GM21528 (cell line): ENCODE results near the gene NINJ2.

Experiments
- ATAC-seq: cut with Tn5 transposase; IDR thresholded peaks from one replicate; pipeline ENCODE4 v1.9.1; 2021; ENCODE audit warnings: mild to moderate bottlenecking, moderate library complexity; ENCODE audit not compliant: unreplicated experiment, low FRiP score

NINJ2 gene

DNA sequence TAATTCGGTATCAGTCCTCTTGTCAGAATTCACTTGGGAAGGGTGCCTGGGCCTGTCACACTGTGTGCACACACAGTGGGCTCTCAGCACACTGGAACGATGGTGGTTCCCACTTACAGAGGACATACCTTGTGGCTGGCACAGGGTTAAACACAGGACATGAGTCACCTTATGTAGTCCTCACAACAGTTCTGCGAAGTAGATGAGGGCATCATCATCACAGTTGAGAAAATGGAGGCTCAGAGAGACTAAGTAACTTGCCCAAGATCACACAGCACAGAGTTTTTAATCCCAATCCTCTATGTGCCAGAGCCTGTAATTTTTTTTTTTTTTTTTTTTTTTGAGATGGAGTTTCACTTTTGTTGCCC is 90.7 kb downstream of the NINJ2 start:
- ATAC-seq: no peak

DNA sequence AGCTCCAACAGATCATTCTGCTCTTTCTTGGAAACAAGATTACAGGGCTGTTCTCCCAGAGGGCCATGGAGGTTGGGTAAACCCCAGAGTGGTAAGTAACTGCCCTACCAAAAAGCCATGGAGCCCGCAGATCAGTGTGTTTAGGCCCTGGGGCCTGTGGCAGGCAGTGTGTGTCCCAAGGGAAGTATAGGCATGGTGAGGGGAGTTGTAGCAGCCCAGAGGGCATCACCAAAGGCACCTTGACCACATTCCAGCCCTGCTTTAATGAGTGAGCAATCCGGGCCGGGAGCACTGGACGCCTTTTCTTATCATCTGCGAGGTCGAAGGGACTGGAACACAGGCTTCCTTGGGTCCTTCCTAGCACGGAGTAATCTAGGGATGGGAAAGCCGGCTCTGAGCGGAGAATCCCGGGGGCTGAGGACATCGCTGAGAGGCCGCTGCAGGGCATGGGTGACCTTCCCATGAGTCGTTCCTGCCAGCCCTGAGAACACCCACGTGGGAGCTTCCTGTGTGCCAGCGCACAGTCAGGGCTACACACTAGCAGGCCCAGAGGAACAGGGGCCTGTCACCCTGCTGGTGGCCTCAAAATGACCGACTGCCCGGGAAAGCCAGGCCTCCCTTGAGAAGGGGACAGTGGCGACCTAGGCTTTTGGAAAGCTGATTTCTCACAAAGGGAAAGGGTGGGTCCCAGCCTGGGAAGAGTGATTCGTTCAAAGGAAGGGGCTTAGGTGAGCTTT is 91.3 kb downstream of the NINJ2 start:
- no peak for ATAC-seq

DNA sequence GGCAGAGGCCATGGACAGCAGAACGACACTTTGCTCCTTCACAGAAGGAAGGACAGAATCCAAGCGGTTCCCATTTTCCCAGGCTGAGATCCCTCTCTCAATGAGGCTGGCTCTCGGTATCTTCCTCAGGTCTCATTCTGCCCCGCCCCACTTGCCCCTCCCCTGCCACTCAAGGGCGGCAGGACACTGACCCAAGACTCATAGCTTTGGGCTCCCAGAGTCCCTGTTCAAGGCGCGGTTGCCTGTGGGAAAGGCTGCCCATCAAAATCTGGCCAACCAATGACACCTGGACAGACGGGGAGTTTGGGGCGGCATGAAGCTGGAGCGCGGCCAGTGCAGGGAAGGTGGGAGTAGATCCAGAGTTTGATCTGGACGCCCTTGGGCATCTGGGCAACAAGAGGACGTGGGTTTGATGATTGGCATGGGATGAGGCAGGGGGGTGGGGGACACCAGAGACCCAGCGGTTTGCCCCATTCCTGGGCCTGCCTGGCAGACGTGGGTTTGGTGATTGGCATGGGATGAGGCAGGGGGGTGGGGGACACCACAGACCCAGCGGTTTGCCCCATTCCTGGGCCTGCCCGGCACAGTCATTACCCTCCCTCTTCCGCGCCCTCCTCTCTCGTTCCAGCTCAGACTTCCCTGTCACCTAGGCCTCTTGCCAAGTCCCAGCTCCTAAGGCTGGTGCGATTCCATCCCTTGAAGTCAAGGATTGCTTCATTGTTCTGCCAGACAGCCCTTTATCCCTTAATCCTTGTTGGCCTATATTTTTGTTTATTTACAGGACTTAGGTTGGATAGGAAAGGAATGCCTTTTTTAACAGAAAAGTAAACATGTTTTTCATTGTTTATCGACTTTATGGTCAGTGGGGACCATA is 92.1 kb downstream of the NINJ2 start:
- no peak for ATAC-seq

DNA sequence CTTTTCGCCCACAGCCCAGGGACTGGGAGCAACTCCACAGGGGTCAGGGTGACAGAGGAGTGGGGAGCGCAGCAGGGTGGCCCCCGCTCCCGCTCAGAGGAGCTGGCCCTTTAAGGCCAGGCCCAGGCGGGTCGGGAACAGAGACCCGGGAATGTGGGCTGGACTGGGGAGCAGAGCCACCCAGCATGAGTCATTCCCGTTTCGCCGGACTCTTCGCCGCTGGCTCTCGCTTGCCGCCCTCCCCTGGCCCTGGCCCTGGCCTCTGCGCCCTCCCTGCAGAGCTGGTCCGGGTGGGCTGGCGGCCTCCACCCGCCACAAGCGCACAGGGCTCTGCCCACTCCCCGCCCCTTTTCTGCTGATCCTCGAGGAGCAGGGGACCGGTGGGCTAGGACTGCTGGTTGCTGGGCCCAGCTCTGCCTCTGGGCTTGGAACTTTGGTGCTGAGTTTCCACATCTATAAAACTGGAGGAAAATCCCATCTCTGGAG is 92.8 kb downstream of the NINJ2 start:
- no peak for ATAC-seq

DNA sequence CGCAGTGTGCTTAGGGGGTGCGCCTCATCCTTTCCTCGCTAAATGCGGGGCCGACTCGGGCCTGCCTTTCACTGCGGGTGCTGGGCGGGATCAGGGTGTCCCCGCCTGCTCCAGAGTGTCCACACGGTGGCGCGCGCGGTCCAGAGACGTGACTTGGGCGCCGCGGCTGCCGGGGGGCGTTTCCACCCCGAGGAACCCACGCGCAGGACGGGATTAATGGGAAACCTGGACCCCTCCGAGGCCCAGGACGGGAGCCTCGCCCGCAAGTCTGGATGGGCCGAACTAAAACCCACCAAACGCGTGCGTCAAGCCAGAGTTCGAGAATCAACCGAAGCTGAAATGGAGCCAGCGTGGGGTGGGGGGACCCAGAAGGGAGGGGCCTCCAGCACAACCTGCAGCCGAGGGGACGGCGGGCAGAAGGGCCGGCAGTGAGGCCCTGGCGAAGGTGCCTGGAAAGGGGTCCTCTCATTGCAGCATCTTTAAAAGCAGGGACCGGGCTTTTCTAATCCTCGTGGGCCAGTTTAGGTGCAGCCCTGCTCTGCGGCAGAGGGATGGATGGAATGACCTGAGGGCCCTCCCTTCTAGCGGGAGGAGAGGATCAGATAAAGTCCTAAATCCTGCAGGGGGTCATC is 93.3 kb downstream of the NINJ2 start:
- ATAC-seq: no peak

DNA sequence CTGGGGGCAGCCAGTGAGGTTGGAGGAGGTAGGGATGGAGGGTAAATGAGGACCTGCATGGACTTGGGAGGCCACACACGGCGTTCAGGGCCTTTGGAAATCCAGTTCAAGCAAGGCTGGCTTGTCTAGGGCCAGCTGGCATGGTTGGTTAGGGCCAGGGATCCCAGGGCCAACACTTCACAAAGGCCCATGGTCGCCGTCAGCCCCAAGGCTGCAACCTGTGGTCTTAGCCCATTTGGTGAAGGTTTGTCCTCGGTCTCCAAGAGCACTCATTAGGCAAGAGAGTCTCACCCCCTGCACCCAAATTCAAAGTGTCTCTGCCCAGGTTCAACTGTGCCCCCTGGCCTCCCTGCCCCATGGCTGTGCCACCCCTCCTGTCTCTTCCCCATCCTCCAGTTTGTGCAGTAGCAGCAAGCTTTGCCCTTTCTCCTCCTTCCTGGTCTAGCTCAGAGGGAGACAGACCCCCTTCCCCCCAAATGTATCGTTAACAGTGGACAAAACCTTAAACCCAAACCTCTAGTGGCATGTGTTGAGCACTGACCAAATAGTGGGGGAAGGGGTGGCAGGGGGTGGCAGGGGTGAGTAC is 94.1 kb downstream of the NINJ2 start:
- no peak for ATAC-seq

DNA sequence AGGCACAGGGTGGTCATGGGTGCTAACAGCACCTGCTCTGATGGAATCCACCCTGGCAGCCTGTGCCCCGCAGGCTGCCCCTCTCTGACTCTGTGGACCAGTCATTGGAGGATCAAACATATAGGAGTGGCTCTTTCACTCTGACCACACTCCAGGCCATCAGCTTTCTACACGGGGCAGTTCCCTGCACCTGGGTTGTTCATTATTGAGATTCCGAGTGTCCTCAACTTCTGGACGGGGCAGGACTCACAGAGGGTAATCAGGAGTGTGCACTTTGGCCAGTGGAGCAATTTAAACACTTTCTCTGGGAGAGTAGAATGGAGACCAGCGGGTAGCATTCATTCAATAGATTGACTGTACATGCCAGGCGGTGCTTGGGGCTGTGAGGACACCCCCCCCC is 94.8 kb downstream of the NINJ2 start:
- ATAC-seq: no peak

DNA sequence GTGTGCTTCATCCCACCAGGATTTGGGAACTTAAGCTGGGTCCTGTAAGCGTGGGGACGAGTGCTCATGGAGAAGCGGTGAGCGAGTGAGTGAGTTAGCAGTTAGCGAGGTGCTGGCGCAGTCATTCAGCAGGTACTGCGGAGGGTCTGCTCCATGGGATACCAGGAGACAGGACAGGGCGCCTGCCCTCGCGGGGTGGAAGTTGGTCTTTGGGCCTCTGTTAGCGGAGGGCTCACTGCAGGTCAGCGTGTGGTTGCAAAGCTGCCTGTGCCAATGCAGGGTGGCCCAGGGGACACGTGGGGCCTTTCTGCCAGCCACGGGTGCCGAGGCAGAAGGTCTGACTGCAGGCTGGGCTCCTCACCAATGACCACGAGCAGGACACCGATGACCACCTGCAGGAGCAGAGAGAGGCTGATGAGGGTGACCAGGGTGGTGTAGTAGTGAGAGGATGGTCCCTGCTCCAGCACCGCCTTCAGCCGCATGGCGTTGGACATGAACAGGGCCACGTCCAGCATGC is 97.6 kb downstream of the NINJ2 start:
- no peak for ATAC-seq

DNA sequence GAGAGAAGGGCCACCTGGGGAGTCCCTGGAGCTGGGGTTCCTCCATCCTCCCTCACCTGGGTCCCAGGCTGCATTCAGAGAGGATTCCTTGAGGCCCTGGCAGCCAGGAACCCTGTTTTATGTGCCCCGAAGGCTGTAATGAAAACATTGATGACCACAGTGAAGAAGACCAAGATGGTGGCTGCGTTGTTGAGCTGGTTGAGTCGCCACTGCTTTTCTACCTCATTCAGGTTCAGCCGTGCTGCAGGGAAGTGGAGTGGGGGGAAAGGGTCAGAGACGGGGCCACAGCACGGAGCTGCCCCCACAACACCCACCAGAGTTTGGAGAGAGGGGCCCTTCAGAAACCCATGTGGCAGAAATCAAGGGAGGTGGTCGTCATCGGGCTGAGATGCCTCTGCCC is 98.1 kb downstream of the NINJ2 start:
- ATAC-seq: no peak

DNA sequence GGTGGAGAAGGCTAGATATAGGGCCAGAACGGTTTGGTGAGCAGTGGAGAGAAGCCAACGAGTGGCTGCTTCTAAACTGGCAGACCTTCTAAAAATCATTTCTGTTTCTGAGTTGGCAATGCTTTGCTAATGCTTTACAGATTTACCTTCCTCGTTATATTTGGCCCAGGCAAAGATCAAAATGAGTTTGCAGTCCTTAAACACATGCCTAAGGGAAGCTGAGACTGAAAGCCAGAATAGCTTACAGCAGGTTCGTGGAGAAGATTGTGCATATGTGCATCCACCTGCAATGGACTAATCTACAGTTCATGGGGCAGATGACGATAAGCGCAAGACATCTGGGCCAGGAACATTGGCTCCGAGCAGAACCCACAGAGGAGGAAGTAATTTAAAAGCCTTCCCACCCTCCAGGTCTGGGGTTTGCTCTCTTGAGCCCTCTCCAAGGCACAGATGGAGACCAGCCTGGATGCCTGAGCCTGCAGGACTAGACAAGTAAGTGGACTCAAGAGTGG is 99.4 kb downstream of the NINJ2 start:
- no peak for ATAC-seq

DNA sequence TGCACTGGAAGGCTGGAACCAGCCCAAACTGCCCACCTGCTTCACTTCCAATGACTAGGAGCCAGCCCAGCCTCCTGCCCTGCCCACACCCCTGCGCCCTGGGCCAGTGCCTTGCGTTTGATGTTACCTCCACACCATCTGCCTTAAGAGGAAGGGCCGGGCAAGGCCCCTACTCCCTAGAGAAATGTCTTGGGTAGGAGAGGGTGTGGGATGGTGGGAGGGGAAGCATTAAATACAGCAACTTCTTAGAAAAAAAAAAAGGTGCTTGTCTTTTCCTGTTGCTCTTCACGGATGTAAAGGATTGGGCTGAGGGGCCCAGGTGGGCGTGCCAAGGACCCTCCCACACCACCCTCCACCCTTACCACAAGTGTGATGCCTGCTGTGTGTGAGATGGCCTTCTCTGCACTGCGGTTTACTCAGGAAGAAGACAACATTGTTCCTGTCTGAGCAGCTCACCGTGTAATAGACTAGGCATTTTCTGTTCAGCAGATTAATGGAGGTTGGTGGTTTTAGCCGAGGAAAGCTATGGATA is 99.9 kb downstream of the NINJ2 start:
- ATAC-seq: no peak

DNA sequence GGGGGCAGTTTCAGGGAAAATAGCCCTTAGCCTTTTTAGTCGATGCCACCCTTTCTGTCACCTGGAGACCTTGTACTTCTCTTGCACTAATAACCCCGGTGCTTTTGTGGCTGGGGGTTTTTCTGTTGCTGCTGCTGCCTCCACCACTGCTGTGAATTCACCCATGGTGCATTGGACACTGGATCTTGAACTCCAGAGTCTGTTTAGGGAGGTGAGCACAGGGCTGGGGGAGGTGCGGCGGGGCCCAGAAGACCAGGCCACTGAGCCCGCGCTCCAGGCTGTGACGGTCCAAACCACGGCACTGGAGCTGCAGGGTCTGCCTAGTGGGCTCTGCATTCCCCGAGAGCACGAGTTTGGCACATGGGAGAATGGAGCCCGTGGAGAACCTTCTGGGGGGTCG is 100.6 kb downstream of the NINJ2 start:
- no peak for ATAC-seq

DNA sequence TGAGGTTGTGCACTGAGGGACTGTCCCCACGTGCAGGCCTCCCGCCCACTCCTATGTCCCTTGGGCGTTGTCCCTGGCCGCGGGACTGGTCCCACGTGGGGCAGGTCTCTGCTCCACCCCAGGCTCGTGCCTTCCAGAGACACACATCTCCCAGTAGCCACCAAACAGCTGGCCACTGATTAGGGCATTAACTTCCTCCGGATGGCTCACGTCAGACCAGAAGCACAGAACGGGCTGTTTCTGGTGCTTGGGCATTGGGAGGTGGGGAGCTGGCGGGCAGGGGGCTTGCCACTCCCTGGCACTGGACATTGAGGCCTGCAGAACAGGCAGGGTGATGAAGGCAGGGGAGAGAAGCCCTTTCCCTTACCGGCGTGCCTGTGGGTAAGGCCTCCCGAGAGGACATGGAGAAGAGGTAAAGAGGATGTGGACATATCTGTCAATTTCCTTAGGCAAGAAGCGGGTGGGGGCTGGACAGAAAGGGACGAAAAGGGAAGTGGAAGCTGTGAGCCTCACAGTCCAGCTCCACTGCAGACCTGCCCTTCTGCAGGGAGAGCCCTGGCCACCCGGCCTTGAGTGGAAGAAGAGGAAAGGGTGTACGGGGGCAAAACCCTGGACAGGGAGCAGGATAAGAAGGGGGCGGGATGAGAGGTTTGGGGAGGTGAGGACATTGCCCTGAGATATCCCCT is 101.2 kb downstream of the NINJ2 start:
- no peak for ATAC-seq

DNA sequence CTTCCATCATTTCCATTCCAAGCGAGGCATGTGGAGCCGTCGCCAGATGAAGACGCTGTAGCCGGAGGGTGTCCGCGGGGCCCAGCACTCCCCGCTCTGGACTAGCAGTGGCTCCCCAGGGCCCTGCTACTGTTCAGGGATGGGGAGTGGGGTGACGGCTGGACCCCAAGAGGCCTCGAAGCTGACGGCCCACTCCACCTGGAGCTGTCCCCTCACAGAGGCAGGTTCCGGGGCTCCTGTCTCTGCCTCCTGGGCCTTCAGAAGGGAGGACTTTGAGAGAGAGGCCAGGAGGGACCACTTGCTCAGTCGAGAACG is 101.9 kb downstream of the NINJ2 start:
- no peak for ATAC-seq

DNA sequence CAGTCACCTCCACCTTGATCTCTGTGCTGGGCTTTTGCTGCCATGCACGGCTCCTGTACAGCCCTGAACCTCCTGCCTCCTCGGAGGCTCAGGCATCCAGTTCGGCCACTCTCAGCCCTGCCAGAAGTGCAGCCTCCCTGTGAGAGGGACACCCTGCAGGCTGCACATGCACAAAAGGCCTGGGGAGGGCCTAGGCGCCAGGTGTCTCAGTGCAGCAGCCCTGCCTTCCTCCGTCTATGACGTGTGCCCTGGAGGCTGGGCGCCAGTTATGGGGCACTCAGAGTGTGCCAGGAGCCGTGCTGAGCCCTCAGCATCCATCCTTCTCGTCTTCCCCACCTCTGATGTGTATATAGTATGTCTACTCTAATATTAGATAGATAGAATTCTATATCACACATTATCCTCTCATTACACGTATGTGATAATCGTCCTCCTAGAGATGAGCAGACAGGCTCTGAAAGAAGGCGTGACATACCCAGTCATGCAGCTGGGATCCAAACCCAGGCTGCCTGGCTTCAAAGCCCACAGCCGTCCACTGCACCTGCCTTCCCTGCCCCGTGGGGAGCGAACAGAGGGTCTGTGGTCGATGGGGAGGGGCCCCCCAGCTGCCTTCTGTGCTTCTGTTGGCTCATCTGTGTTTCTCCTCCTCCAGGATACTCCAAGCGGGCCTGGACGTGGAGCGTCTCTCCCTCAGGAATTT is 102.4 kb downstream of the NINJ2 start:
- ATAC-seq: no peak

DNA sequence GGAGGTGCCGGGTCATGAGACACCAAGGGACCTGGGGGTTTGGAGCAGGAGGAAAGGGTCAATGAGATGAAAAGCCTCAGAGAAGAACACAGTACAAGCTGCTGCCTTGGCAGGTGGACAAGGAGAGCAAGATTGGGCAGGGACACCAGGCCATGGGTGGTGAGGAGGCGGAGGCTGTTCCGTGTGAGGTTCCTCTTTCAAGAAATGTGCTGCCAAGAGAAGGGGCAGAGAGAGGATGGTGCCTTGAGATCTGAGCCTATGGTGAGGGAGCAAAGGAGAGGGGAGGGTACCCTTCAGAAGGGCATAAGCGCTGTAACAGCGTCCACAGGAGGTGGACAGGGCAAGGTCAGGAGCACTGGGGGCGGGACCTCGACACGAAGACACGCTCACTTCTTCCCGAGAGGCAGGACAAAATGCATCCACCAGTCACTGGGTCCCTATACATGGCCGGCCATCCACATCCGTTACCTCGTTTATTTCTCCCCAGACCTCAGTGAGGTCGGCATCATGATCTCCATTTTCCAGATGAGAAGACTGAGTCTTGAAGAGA is 103.3 kb downstream of the NINJ2 start:
- ATAC-seq: no peak

DNA sequence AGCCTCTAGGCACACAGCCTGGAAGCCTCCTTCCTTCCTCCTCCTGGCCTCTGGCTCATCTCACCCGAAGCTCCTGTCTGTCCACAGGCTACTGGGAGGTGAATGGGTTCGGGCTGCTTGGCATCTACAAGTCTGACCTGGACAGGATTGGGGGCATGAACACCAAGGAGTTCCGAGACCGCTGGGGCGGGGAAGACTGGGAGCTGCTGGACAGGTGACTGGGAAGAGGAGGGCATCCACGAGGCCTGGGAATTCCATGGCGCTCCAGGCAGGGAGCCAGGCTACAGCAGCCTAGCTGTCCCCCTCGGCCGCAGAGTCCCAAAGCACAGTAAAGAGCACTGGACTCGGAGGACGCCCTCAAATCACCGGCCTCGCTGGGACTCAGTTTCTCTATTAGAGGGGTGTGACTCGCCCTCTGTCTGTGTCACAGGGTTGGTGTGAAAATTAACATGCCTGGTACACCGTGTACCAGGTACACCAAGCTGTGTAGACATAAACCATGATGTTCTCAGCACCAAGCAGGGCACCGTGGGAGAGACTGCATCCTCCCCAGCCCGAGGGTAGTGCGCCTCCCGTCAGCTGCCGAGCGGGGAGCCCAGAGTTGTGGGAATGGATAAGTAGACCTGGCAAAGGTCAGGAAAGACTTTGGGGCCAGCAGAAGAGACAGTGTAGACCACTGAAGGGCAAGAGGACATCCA is 103.9 kb downstream of the NINJ2 start:
- no peak for ATAC-seq

DNA sequence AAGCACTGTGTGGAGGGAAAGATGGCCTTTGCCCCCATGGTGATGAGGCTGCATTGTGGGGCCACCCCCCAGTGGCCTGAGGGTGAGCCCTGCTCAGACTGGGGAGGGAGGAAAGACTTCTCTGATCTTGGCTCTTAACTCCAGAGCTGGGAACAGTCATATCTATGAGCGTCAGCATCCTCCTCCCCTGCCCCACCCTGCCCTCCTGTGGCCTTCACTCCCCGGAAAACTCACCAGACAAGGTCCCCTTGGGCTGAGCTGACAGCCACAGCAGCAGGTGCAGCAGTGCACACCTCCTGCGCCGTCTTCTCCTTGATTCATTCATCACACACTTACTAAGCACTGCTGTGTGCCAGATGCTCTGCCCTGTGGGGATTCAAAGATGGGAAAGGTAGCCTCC is 104.7 kb downstream of the NINJ2 start:
- no peak for ATAC-seq
